Measurements from ENCODE around the gene DTNA.

GRCh38 chr18:34932363-34932762, 222.3 kb downstream of the DTNA start:
- TF ChIP-seq CTCF (IDR thresholded peaks at IDR 0.05; ENCODE audit: low read depth, low read length, poor library complexity, severe bottlenecking): no peak
- TF ChIP-seq EZH2phosphoT487 (IDR thresholded peaks at IDR 0.05; ENCODE audit: borderline replicate concordance, low read length): no peak

Data from DOHH2 (cell line).